AG09309 (cell line): ENCODE data around the gene NKAP.
"Not testable (repeated sequence)": the region's sequence is repeated elsewhere in the genome, so short reads cannot be mapped to it uniquely, and the experiment has no call there.

Source experiments
- DNase-seq: peaks from one replicate; pipeline ENCODE4 v3.0.0-alpha.2; 2010; ENCODE audit warnings: low read depth
- H3K4me3 ChIP-seq: 2 replicates; pipeline ENCODE4 v1.5.1; 2011; ENCODE audit warnings: mild to moderate bottlenecking, low read depth, low read length, moderate library complexity; ENCODE audit not compliant: control insufficient read depth
- CTCF ChIP-seq: IDR thresholded peaks from 2 replicates; pipeline ENCODE4 v1.5.1; 2011; ENCODE audit warnings: mild to moderate bottlenecking, low read depth, low read length, inconsistent platforms; ENCODE audit not compliant: insufficient read depth, control insufficient read depth; ENCODE audit errors: missing control alignments

The NKAP gene

DNA sequence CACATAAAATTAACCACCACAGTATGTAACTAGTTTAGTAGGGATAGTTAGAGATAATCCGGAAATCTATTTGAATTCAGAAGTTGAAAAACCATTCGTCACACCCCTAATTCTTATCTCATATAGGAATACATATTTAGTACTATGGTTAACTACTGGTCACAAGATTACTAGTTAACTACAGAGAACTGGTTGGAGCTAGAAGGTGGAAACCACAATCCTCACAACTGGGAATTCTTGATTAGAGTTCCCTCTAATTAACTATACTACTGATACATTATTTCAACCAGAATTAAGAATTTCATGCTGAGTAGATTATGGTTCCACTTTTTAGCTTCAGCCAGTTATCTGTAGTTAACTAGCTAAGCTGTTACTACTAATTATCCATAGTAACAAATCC lies 39.9 kb upstream of the NKAP start:
- TF ChIP-seq CTCF: no peak
- no peak for DNase-seq
- no peak overlapping the region for H3K4me3 ChIP-seq

GRCh38 chrX:119982145-119982544 lies 38.6 kb upstream of the NKAP start:
- TF ChIP-seq CTCF: no peak
- DNase-seq: no peak
- H3K4me3 ChIP-seq: no peak overlapping the region

DNA sequence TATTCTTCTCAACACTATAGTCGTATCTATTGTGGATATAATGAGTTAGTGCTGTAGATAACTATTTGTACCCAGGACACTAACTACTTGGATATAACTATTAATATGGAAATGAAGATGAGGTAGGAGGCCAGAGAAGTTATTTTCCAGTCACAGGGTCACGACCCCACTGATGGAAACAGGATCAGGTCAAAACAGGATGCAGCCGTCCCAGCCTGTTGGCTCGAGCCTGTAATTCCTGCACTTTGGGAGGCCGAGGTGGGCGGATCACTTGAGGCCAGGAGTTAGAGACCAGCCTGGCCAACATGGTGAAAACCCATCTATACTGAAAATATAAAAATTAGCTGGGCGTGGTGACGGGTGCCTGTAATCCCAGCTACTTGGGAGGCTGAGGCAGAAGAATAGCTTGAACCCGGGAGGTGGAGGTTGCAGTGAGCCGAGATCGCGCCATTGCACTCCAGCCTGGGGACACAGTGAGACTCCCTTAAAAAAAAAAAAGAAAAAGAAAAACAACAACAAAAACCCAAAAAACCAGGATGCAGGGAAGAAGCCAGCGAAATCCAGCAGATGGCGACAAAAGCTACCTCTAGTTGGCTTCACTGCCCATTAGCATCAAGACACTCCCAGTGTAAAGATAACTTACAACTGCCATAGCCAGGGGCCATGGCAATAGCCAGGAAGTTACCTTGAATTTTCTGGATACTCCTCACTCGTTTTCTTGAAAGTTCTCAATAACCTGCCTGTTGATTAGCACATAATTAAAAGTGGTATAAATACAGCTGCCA lies 37.9 kb upstream of the NKAP start:
- TF ChIP-seq CTCF: peak; percentile 58
- DNase-seq: no peak
- no peak overlapping the region for H3K4me3 ChIP-seq

DNA sequence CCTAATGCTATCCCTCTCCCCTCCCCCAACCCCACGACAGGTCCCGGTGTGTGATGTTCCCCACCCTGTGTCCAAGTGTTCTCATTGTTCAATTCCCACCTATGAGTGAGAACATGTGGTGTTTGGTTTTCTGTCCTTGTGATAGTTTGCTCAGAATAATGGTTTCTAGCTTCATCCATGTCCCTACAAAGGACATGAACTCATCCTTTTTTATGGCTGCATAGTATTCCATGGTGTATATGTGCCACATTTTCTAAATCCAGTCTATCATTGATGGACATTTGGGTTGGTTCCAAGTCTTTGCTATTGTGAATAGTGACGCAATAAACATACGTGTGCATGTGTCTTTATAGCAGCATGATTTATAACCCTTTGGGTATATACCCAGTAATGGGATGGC lies 33.6 kb upstream of the NKAP start:
- DNase-seq: not testable (repeated sequence)

DNA sequence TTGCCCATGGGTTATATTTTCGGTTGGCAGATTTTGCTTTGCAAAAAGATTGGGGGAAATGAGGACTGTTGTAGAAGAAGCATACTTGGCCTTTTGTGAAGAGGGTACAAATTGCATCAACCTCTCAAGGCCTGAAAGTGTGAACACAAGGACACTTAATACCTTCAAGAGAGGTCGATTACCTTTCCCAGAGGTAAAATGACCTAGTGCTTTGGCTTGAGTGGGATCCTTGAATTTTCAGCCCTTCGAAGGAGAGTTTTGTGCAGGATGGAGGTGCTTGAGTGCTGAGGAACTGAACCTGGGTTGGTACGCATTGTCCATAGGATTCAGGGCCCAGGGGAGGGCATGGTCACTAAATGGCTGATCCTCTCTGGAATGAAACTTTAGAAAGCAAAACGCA lies 27.6 kb upstream of the NKAP start:
- H3K4me3 ChIP-seq: no peak overlapping the region
- no peak for TF ChIP-seq CTCF
- no peak for DNase-seq

More for the DNA sequence above, 33.6 kb upstream of the NKAP start:
- not testable (repeated sequence) for H3K4me3 ChIP-seq

GRCh38 chrX:119970574-119970973 lies 27.0 kb upstream of the NKAP start:
- TF ChIP-seq CTCF: no peak
- DNase-seq: no peak

GRCh38 chrX:119966837-119967236 lies 23.3 kb upstream of the NKAP start:
- DNase-seq, H3K4me3 ChIP-seq: not testable (repeated sequence)

More at GRCh38 chrX:119970574-119970973, 27.0 kb upstream of the NKAP start:
- no peak overlapping the region for H3K4me3 ChIP-seq

DNA sequence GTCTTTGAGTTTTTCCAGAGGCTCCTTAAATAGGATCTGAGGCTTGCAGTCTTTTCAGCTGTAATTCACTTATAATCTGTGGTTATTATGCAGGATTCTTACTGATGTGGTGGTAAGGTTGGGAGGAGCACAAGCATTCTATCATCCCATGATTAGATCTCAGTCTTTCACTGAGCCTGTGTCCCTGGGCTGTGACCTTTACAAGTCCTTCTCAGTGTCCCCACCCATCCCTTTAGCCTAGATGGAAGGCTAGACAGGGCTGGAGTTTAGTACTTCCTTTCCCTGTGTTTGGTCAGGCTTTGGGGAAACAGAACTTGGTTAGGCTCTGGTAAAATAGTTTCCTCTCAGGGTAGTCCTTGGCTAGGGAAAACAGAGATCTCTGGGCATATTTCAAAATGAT lies 17.1 kb upstream of the NKAP start:
- no peak overlapping the region for H3K4me3 ChIP-seq
- DNase-seq: no peak
- TF ChIP-seq CTCF: no peak

- not testable (repeated sequence) for DNase-seq, H3K4me3 ChIP-seq
These were observed 12.4 kb upstream of the NKAP start for GRCh38 chrX:119955807-119956570.
